Kasumi-1 (cell line): ENCODE data around the gene TRIM47.

Experiments used
- DNase-seq, 2 experiments: peaks; one replicate each; lab custom pipeline; 2025; lab: John Stamatoyannopoulos, UW

TRIM47 gene

DNA sequence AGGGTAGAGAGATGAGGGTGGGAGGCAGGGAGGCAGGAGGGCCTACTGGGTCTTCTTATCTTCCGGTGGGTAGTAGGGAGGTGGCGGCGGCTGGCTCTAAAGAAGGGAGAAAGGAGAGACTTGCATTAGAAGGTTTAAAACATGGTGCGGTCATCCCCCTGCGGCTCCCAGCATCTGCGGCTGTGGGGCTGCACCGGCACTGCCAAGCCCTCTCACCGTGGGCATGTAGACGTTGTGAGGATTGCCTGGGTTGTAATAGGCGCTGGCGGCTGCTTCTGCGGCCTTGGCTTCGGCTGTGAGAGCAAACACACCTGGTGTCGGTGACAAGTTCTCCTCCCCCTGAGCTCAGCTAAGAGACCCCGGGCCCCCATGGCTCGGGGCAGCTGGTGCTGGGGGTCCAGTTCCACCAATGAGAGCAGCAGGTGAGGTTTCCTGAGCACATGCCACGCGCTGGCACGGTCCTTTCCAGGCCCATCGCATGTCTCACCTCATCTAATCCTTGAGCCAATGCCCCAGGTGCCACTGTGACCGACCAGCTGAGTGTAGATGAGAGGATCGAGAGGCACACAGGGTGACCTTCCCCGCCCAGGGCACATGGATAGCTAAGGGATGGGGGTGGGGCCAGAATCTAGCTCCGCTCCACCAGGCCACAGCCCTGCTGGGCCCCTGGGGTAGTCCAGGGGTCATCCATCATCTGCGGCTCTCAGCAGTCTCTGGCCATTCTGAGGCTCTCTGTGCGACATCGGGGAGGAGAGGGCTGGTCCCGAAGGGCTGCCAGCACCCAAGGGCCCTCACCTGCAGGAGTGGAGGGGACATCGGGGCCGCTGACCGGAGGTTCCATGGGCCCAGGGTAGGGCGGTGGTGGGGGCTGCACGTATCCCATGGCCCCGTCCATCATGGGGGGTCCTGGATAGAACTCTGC lies 31.4 kb downstream of the TRIM47 start:
- no peak for DNase-seq

DNA sequence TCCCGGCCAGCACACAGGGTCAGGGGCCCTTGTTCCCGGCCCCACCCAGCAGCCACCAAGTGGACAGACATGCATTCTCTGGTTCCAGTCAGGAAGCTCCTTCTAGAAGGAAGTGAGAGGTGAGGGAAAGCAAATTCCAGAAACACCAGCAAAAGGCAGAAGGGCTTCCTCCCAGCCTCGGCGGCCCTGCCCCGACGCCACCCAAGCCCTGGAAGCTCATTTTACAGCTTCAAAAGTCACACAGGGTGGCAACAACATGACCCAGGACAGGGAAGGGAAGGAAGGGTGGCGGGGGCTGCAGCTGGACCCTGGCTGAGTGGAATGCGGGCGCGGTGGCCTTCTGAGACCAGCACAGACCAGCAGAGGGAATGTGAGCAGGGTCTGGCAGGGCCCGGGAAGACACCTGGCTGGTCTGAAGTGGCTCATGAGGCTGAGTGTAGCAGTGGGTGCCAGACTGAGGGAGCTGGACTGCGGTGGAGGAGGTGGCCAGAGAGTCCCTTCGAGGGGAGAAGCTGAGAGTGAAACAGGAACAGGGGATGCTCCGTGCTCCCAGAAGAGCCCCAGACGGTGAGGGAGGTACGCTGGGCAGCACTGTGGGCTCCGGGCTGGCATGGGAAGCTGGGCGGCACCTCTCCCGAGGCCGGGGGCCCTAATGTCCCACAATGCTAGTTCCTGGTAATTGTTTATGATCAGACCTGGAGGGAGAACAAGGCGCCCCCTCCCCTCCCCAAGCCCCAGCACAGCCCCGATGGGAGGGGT lies 32.3 kb downstream of the TRIM47 start:
- no peak for DNase-seq

DNA sequence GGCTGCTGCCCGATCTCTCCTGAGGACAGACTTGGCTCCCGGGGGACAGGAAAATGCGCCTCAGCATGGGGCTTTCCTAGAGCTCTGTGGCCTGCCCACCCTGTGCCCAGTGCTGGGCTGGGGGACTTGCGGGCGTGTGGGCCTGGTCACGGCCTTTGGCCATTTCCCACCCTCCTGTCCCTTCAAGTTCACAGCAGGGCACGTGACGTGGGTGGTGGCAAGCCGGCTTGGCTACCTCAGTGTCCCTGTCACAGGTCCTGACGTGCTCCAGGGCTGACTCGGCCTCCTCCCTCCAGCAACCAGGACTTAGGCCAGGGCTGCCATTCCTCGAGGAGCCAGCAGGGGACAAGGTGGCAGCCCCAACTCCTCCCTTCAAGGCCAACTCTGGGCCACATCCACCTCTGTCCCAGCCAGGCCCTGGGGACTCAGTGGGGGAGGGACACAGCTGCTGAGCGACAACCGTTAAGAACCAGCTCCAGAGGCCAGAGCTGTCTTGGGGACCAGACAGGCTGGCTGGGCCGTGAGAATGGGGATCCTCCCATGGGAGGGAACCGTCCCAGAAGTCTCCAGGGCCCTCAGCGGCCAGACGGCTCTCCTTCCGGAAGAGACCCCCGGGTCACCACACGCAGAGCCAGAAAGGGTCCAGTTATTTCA lies 33.2 kb downstream of the TRIM47 start:
- peak; percentile 97 to 98 for DNase-seq

DNA sequence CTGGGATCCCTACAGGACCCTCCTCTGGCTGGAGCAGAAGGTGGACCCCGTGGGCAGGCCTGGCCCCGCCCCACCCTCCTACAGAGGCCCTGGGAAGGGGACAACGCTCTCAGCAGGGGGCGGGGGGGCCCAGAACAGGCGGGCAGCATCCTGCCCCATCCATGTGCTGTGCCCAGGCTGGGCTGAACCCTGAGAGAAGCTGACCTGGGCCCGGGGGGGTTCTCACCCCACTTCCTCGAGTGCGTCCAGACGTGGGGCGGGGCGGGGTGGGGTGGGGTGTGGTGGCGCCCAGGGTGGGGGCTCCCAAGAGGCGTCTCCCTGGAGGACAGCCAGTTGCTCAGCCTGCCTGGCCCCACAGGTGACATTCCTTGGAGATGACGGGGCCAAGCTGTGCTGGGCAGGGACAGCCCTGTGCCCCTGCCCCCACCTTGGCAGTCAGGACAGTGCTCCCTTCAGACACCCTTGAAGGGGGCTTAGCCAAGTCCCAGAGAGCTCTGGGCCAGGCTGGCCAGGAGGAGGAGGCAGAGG lies 33.8 kb downstream of the TRIM47 start:
- peak; percentile 85 to 91 for DNase-seq

DNA sequence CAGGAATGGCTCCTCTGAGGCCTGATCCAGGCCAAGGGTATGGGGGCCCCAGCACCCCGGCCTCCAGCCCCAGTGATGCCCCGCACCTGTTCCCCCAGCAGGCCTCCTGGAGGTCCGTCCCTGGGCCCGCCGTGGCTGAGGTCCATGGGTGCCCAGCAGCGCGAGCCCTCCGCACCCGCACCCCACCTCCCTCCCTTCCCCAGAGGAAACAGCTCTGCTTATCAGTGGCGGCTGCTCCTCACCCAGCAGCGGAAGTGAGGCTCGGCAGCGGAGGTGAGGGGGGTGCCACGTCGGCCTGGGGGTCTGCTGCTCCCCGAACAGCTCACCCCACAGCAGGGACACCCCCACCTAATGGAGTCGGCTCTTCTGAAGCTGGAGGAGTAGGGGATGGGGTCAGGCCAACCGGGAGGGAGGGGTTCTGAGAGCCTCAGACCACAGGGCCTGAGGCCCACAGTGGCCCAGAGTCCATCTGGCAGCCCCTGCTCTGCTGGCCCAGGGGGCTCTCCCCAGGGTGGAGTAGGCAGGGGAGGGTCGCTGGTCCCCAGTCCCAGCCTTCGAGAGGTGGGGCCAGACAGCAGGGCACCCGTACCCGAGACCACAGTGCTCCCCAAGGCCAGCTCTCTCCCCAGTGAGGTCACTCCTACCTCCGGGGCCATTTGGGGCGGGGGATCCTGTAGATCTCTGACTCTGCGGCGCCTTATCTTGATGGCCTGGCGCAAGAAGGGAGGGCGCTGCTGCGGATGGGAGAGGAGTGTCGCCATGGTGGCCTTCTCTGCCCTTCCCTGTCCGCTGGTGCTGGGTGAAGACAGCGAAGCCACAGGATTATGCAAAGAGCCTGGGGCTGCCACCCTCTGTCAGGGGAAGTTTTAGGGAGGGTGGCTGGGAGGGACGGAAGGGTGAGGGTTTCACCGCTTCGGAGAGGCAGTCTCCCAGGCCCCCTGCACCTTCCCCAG lies 34.5 kb downstream of the TRIM47 start, which contains the start of gene UNC13D:
Gene UNC13D (minus strand): TSS at position 828 of the 953 bp plus-strand sequence. CDS start 67 bp downstream, at position 761.
- peak; percentile 85 to 91 for DNase-seq

DNA sequence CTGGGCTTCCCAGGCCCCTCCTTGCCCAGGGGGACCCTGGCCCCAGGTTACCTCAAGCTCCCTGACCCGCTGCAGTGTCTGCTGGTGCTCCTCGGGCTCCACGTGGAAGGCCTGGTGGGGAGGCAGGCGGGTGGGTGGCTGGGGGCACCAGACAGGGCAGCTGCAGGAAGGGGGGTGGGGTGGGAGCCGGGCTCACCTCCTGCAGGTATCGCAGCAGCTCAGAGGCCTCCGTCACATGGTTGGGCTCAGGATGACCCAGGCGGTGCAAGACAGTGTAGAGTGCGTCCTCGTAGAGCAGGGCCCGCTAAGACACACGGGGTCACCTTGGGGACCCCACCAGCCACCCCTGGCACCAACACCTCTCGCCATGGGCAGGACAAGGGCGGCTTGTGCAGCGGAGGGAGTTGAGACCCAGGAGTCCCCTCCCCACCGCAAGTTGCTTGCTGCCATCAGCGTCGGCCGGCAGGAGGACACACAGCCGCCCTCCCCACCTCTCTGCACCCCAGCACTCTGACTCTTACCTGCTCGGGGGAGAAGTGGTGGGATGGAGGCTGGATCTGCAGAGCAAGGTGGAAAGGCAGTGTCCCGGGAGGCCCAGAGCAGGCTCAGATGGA lies 35.3 kb downstream of the TRIM47 start:
- DNase-seq, result no peak

DNA sequence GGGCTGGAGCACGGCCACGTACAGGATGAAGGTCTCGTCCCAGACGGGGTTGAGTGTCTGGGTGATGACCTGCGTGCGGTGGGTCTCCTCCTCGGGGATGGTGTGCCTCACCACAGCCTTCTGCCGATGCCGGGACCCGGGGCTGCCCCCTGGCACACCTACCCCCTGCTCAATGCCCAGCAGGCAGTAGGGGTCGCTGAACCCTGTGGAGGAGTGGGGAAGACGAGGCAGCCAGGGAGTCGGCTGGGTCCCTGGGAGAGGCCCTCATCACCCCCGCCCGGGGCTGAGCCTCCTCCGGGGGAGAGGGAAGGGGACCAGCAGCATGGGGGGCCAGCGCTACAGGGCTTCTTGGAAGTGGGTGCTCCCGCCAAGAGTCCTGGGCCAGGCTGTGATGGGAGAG lies 36.0 kb downstream of the TRIM47 start:
- no peak for DNase-seq

DNA sequence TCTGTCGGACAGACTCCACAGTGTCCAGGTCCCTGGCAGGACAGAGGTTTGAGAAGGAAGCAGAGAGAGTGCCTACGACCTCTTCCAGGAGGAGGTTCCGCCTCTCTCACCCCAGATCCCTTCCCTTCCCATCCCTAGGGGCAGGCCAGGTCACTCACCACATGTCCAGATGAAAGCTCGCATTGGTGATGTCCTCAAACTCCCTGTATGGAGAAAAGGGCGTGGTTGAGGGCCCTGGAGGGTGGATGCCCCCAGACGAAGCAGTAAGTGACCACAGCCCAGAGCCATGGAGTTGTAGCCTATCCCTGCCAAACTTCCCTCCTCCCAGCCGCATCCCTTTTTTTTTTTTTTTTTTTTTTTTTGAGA lies 37.6 kb downstream of the TRIM47 start:
- no peak for DNase-seq

DNA sequence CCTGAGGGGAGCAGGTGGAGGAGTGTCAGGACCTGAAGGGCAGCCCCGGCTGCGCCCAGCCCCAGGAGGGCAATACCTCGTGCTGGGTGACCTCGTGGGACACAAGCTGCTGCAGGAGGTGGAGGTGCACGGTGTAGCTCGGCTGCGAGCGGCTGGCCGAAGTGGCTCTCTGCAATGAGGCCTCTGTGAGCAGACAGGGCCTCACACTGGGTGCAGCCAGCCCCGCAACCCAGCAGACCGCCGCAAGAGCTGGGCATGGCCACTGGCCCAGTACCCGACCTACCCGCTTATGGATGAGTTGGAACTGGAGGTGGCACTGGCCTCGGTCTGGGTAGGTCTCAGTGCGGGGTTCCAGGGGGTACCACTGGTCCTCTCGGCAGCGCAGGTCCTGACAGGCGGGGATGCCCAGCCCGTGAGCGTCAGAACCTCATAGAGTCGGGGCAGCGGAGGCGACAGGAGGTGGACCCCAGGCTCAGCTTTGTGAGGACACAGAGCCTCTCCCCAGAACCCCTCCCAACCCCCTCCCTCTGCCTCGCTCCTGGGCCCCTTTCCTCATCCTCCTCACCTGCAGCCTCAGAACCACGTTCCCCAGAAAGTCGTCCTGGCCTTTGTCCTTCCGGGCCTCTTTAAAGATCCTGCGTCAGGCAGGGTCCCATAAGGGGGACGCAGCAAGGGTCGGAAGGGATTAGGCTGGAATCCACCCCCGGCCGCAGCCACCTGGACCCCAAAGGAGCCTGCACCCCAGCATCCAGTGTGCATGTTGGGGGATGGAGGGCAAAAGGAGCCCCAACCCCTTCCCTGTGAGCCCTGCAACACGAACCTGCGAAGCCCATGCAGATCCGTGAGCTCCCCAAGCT lies 38.2 kb downstream of the TRIM47 start:
- no peak for DNase-seq

DNA sequence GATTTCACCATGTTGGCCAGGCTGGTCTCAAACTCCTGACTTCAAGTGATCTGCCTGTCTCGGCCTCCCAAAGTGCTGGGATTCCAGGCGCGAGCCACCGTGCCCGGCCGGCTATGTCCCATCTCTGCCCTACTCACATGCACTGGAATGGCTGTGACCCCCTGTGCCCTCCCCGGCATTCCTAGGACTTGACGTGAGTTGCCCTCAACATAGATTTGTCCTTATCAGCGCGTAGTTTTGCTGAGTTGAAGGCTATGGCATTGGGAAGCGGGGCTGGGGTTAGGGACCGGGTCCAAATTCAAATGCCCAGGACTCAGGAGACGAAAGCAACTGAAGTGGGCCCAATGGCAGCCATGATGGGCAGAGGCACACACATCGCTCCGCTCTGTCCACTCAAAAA lies 40.0 kb downstream of the TRIM47 start:
- no peak for DNase-seq

DNA sequence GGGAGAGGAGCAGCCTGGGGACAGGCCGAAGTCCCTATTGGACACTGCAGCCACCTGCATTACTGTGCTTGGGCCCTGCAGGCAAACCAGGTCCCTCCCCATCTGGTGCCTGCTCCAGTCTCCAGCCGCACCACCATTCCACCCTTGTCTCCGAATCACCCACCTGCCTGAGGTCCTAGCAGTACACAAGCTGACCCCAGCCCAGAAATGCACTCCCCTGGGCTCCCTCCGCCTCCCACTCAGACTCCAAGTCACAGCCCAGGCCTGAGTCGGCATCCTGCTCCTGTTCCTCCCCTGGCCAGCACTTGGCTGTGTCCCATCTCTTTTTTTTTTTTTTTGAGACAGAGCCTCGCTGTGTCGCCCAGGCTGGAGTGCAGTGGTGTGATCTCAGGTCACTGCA lies 40.5 kb downstream of the TRIM47 start:
- no peak for DNase-seq

DNA sequence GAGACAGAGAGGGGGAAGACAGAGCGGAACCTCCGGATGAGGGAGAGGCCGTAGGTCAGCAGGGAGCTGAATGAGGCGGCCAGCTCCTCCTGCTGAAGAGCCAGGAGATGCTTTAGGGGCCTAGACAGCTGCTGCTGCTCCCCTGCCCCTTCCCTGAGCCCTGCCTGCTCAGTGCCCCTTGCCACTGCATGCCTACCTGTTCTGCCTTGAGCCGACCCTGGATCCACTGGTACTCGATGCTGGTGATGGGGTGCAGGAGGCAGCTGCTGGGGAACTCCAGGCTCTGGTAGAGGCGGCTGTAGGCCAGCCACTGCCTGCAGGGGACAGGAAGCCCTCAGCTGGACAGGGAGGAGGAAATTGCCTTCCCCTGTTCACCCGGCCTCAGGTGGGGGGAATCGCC lies 41.8 kb downstream of the TRIM47 start:
- no peak for DNase-seq

DNA sequence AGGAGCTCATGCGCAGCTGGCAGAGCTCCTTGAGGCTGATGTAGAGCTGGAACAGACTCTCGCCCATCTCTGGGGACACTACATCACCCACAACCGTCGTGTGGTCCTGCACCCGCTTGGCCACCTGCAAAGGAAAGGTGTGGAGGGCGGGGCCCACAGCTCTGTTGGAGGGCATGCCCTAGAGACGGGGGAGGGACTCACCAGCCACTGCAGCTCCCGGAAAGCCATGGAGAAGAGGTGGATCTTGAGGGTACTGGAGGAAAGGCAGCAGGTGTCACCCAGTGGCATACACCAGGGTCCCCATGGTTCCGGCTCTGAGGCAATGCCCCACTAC lies 42.8 kb downstream of the TRIM47 start:
- DNase-seq, result no peak

DNA sequence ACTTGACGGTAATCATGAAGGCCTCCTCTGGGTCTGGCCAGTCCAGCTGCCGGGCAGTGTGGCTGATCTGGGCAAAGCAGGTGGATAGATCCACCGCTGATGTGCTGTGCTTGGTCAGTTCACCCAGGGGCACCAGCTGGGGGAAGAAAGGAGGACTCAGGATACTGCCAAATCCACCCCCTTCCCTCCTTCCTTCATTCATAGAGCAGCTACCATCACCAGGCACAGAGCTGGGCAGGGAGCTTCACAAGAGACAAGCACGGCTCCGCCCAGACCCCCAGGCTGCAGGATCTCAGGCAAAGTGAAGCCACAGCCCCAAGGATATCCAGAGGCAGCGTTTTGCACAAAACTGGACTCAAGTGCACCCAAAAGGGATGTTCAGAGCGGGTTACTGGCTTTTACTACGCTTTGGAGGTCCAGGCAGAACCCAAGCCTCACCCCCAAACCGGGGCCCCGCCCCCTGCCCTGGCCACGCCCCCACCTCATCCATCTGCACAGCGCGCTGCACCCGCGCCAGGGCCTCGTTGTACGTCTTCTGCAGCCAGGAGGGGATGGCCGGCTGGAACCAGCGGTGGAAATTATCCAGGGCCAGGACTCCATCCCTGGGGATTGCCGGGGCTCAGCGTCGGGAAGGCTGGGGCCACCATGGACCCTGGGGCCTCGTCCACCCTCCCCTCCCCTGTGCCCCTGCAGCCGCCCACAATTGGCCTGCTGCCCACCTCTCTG lies 43.3 kb downstream of the TRIM47 start:
- DNase-seq, result no peak

DNA sequence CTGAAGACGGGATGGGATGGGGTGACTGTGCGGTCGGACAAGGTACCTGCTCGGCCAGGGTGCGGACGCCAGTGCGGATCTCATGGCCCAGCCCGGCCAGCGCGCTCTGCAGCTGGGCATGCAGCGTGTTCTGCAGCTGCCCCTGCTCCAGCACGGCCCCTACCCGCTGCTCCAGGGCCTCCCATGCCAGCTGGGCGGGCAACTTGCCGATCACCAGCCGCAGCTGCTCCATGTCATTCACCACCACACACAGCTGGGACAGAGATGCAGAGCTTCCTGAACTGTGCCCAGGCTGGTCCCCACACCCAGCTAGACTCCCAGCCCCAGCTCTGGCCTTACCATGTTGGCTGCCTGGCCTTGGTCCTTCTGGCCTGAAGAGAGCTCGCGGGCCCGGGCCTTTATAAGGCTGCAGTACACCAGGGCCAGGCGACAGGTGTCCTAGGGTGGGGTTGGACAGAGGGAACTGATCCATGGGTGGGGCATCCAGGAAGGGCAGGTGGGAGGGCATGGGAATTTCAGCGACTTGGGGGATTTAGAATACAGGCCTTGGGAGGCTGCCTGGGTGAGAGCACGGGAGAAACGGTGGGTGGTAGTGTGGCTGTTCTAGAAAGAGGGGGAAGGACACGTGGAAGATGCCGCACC lies 44.0 kb downstream of the TRIM47 start:
- no peak for DNase-seq

DNA sequence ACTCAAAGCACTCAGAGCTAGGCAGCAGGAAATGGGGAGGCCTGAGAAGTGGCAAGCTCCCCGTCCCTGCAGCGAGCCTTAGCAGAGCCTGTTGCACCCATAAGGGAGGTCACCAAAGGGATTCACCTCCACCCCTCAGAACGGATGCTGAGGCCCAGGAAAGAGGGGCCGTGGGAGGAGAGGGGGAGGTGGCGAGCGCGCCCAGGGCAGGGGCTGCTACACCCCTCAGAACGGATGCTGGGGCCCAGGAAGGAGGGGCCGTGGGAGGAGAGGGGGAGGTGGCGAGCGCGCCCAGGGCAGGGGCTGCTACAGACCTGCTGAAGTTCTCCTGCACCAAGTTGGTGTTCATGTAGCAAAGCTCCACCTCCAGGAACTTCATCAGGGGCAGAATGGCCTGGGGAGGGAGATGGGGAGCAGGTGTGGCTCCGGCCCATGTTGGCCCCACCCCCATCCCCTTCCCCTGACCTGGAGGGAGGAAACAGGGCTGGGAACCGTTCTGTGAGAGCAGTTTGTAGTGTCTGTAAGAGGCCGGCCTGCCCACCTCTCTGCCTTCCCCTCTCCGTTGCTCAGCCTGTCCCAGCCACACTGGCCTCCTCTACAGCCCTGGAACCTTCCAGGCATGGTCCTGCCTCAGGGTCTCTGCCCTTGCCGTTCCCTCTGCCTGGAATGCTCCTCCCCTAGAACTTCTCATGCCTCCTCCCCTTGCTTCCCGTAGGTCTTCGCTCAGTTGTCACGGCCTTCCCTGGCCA lies 45.6 kb downstream of the TRIM47 start:
- DNase-seq, result peak; percentile 95 to 96

DNA sequence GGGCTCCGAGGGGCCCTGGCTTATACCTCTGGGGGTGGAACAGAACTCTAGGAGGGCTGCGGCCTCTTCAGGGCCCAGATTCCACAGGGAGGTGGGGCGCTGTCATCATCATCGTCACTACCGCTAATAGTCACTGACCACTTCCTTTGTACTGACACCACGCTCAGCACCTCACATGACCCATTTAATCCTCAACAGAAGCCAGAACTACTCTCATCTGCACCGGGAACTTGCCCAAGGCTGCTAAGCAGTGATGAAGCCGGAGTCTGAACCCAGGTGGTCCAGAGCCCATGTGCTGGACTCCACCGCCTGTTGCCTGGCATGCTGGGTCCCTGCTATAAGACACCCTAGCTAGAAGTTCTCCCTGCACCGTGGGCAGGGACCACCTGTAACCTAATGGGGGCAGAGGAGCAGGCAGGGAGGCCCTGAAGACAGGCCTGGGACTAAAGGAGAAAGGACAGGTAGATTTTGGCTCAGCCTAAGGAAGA lies 46.2 kb downstream of the TRIM47 start:
- DNase-seq, result peak; percentile 91 to 93
